Adrenal gland (tissue), 12 donors: ENCODE data around the gene CFAP99. TPM values are rescaled to one million over a fixed set of nuclear protein-coding genes. Genes with fewer than 3 reads are reported as not detected.

Experiments
- DNase-seq, 7 donors: peaks; one replicate each; pipeline ENCODE4 v3.0.0-alpha.2; 2019 to 2020
- H3K27ac ChIP-seq, 5 donors: fragments of 200-600 bp; sonication (generic) in 4 of 5; 1 replicate in 3 of 5; 2 replicates in 2 of 5; pipeline versions ENCODE4 v1.5.1 to v1.8.0; 2016 to 2020; ENCODE audit warnings: mild to moderate bottlenecking in 1 of 5
- H3K27me3 ChIP-seq: fragments of 200-600 bp; 2 replicates; pipeline ENCODE4 v1.8.0; 2021
- H3K36me3 ChIP-seq, 2 donors: fragments of 200-600 bp; replicated peaks in 1 of 2; 1 replicate in 1 of 2; 2 replicates in 1 of 2; pipeline versions ENCODE4 v1.5.1 to v1.8.0; 2018 to 2022
- H3K4me1 ChIP-seq, 2 donors: fragments of 200-600 bp; replicated peaks in 1 of 2; 1 replicate in 1 of 2; 2 replicates in 1 of 2; pipeline versions ENCODE4 v1.5.1 to v1.8.0; 2018 to 2021
- H3K4me3 ChIP-seq, 4 donors: fragments of 200-600 bp; sonication (generic) in 3 of 4; one replicate each; pipeline ENCODE4 v1.5.1; 2016 to 2018
- H3K9me3 ChIP-seq, 3 donors: fragments of 200-600 bp; sonication (generic) in 1 of 3; replicated peaks in 1 of 3; 1 replicate in 2 of 3; 2 replicates in 1 of 3; pipeline versions ENCODE4 v1.5.1 to v1.8.0; 2016 to 2021
- POLR2A ChIP-seq, 2 donors: fragments of 450-650 bp; IDR thresholded peaks; one replicate each; pipeline ENCODE4 v1.6.1; 2017; ENCODE audit warnings: antibody characterized with exemption in 2 of 2, mild to moderate bottlenecking in 2 of 2, moderate library complexity in 1 of 2
- WGBS, 4 donors: extraction: QIAGEN DNeasy Blood & Tissue Kit in 2 of 4; methylation state at CpG; one replicate each; pipeline versions ENCODE4 v1.1.5 to v1.1.7; 2013 to 2017; 5-methylcytosine and 5-hydroxymethylcytosine counted together
- intact Hi-C, 2 donors: fragments of 100-400 bp; cut with DNase I; formaldehyde crosslinking; loops; one replicate each; pipeline versions ENCODE4 v1.14.1 to v1.15.0; 2022 to 2023
- polyA plus RNA-seq, 3 donors: library from polyadenylated mRNA; stranded (reverse); fragments of 200-250 nt in 2 of 3; fragments of 350-450 nt in 1 of 3; fragmentation: Illumina TruSeq in 1 of 3; extraction: RNeasy Lipid Tissue Mini Kit (QIAGEN cat#74804) in 1 of 3; gene quantifications; one replicate each; pipeline ENCODE4 v1.2.3, GENCODE V29; 2013 to 2014
- total RNA-seq, 9 donors: library from RNA; depleted of rRNA in 4 of 9; stranded (reverse); fragments of >200 nt in 4 of 9; fragments of 120-200 nt in 1 of 9; fragmentation: NEBNext Ultra II Directional in 1 of 9; extraction: Animal tissue kit (Norgen Biotek cat#: 25700) in 1 of 9; gene quantifications; one replicate each; pipeline versions ENCODE4 v1.1.0 to v1.2.4, GENCODE V29; 2013 to 2023
- TF ChIP-seq, protein P1 (sequence below), 6 experiments: fragments of 450-650 bp in 4 of 6; fragments of 200-600 bp in 2 of 6; sonication (generic) in 1 of 6; IDR thresholded peaks; 1 replicate in 5 of 6; 2 replicates in 1 of 6; pipeline versions ENCODE4 v1.5.1 to v1.8.0; 2016 to 2021; ENCODE audit warnings: antibody characterized with exemption in 6 of 6, mild to moderate bottlenecking in 2 of 6, moderate library complexity in 1 of 6
- donor health status: healthy with polysubstance abuse.
- donor health status: Bipolar disorder and iron deficiency.
- donor health status: DM: yes; HTN: yes; CAD: no.
- donor health status: DM: no; HTN: no; CAD: no.
- donor health status: DM: no; HTN: no; CAD: no.
- donor health status: DM: yes; HTN: yes; CAD: no.

CFAP99 gene
- total and polyA plus RNA-seq, 12 donors = 0.18 to 5.0 (median 3.2) TPM

DNA sequence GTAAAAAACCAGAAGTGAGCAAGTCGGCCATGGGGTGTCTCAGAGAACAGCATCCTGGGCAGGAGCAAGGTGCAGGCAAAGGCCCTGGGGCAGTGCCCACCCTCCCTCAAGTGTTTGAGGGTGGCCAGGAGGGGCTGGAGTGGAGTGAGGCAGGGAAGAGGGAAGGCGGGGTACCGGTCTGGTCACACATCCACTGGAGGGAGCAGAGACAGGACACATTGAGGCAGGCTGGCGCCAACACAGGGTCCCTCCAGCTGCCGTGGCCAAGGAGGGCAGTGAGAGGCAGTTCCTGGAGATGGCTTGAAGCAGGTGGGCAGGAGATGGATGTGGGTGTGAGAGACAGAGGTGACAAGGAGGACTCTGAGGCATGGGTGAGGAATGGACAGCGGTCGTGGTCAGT is 29.8 kb downstream of the CFAP99 start:
- Histone ChIP-seq H3K36me3 (no peaks in the 10 kb centered on the region), H3K27me3 (no peaks in the 10 kb centered on the region), H3K4me1 (no peaks in the 10 kb centered on the region), H3K27ac (no peak overlapping the region), H3K9me3 (no peaks in the 10 kb centered on the region), H3K4me3 (no peak overlapping the region)
- intact Hi-C loops = no loop called here
- TF ChIP-seq, protein P1, sequence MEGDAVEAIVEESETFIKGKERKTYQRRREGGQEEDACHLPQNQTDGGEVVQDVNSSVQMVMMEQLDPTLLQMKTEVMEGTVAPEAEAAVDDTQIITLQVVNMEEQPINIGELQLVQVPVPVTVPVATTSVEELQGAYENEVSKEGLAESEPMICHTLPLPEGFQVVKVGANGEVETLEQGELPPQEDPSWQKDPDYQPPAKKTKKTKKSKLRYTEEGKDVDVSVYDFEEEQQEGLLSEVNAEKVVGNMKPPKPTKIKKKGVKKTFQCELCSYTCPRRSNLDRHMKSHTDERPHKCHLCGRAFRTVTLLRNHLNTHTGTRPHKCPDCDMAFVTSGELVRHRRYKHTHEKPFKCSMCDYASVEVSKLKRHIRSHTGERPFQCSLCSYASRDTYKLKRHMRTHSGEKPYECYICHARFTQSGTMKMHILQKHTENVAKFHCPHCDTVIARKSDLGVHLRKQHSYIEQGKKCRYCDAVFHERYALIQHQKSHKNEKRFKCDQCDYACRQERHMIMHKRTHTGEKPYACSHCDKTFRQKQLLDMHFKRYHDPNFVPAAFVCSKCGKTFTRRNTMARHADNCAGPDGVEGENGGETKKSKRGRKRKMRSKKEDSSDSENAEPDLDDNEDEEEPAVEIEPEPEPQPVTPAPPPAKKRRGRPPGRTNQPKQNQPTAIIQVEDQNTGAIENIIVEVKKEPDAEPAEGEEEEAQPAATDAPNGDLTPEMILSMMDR (IDR thresholded peaks at IDR 0.05) = no peak
- no peak for TF ChIP-seq POLR2A (IDR thresholded peaks at IDR 0.05)
- 92 to 94% (median 93%) methylated on average over 7 of the region's 7 CpGs for WGBS, 4 donors
- DNase-seq = no peak

DNA sequence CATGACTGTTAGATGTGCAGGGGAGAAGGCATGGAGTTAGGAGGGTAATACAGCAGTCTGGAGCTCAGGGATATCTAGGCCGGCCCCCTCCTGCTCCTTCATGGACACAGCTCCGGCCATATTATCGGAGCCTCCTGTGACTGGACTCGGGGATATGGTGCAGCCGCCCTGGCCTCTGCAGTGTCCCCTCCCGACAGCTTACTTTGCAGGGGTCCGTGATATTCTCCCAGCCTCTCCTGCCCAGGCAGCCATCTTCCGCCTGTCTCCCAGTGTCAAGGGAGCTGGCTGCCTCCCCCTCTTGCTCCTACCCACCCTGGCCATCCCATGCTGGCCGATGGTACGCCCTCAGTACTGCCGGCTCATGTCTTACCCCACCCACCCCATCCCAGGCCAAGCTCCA is 30.3 kb downstream of the CFAP99 start:
- no peaks in the 10 kb centered on the region for H3K27me3 ChIP-seq
- no peaks in the 10 kb centered on the region for H3K4me1 ChIP-seq
- intact Hi-C loops = no loop called here
- no peaks in the 10 kb centered on the region for H3K36me3 ChIP-seq
- no peak overlapping the region for H3K27ac ChIP-seq
- H3K4me3 ChIP-seq = no peak overlapping the region
- H3K9me3 ChIP-seq = no peaks in the 10 kb centered on the region
- WGBS, 4 donors = 86 to 95% (median 94%) methylated on average over 10 to 11 of the region's 11 CpGs
- TF ChIP-seq, protein P1 (IDR thresholded peaks at IDR 0.05) = no peak
- no peak for TF ChIP-seq POLR2A (IDR thresholded peaks at IDR 0.05)
- no peak for DNase-seq

DNA sequence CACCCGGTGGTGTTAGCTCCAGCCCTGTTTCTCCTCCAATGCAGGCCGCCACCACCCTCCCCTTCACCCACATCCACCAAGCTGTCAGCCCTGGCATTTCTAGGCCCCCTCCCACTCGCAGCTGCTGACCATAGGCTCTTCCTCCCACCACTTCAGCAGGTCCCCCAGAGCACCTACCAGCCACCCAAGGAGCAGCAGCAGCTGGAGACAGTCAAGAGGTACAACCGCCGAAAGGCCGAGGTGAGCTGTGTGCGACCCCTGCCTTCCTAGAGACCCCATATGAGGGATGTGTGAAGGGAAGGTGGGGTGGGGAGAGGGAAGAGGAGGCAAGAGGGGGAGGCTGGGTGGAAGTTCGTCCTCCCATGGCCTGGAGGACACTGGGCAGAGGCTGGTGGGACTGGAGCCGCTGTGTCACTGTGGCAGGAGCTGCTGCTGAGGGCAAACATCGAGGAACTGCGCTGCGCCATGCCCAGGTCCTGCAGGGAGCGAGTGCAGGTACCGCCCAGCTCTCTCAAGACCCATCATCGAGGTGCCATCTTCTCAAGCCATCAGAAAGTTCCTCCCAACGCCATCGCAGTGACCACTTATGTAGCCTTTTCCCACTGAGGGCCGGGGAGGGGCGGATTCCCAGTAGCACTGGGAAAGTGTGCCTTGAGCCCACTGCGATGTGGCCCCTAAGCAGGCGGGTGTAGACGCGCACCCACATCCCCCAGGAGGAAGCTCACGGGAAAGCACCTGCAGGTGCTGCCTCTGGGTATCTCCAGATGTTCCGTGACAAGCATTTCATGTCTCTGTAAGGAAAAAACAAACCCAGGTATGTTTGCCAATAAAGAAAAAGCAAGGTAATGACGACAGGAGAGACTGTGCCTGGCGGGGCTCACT is 31.0 kb downstream of the CFAP99 start:
- intact Hi-C loops = no loop called here
- no peaks in the 10 kb centered on the region for H3K36me3 ChIP-seq
- DNase-seq = no peak
- H3K27me3 ChIP-seq = no peaks in the 10 kb centered on the region
- no peak overlapping the region for H3K4me3 ChIP-seq
- H3K4me1 ChIP-seq = no peaks in the 10 kb centered on the region
- H3K9me3 ChIP-seq = no peaks in the 10 kb centered on the region
- WGBS, 4 donors = 90 to 95% (median 94%) methylated on average over 12 to 27 of the region's 27 CpGs
- TF ChIP-seq, protein P1 (IDR thresholded peaks at IDR 0.05) = no peak
- TF ChIP-seq POLR2A (IDR thresholded peaks at IDR 0.05) = no peak
- H3K27ac ChIP-seq = no peak overlapping the region

DNA sequence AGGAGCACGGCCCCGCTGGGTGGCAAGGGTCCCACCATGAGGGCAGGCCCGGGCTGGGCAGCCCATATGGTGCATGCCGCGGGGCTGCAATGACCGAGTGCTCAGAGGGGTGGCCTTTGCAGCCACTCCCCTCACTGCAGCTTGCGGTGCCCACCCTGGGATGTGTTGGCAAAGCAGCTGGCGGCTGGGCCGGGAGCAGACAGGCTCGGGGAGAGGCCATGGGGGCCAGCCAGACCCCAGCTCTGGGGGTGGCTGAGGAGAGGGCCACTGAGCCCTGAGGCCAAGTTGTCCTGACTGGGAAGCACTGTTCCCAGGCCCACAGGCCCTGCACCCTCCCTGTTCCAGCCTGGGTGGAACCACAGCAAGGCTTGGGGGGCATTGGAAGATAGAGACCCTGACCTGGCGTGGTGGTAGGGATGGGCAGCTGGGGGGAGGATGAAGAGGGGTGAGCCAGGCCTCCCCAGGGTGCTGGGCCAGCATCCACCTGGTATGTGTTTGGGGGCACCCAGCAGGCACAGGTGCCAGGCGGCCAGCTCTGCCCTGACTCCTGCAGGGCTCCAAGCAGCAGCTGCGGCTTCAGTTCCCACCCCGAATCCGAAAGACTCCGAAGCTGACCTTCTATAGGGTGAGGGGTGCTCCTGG is 31.8 kb downstream of the CFAP99 start:
- intact Hi-C loops = no loop called here
- H3K4me3 ChIP-seq = no peak overlapping the region
- TF ChIP-seq, protein P1 (IDR thresholded peaks at IDR 0.05) = no peak
- TF ChIP-seq POLR2A (IDR thresholded peaks at IDR 0.05) = no peak
- no peaks in the 10 kb centered on the region for H3K27me3 ChIP-seq
- H3K9me3 ChIP-seq = no peaks in the 10 kb centered on the region
- no peak for DNase-seq
- H3K4me1 ChIP-seq = no peaks in the 10 kb centered on the region
- H3K27ac ChIP-seq = no peak overlapping the region
- no peaks in the 10 kb centered on the region for H3K36me3 ChIP-seq
- 87 to 93% (median 93%) methylated on average over 14 to 16 of the region's 16 CpGs for WGBS, 4 donors
